ENCODE measurements around the gene INO80D.
"Not testable (repeated sequence)": the region's sequence is repeated elsewhere in the genome, so short reads cannot be mapped to it uniquely, and the experiment has no call there.

The INO80D gene

GRCh38 chr2:206082298-206082843 lies 3.6 kb downstream of the INO80D start:
- DNase-seq: no peak

- DNase-seq: no peak
Measured at GRCh38 chr2:206080927-206081326, 5.0 kb downstream of the INO80D start.

GRCh38 chr2:206079699-206080465 lies 6.1 kb downstream of the INO80D start:
- no peak for DNase-seq

- not testable (repeated sequence) for DNase-seq
Measured at GRCh38 chr2:206077879-206078278, 8.1 kb downstream of the INO80D start.

- no peak for DNase-seq
Measured at GRCh38 chr2:206075113-206075512, 10.9 kb downstream of the INO80D start.

- no peak for DNase-seq
Measured at GRCh38 chr2:206071807-206072206, 14.2 kb downstream of the INO80D start.

- DNase-seq: no peak
Measured at GRCh38 chr2:206069417-206069816, 16.6 kb downstream of the INO80D start.

- DNase-seq: no peak
Measured at GRCh38 chr2:206068207-206068606, 17.8 kb downstream of the INO80D start.

GRCh38 chr2:206064077-206064476 lies 21.9 kb downstream of the INO80D start:
- no peak for DNase-seq

GRCh38 chr2:206063635-206064034 lies 22.3 kb downstream of the INO80D start:
- DNase-seq: no peak

GRCh38 chr2:206062724-206063123 lies 23.2 kb downstream of the INO80D start:
- DNase-seq: no peak

GRCh38 chr2:206056286-206056685 lies 29.7 kb downstream of the INO80D start:
- no peak for DNase-seq

GRCh38 chr2:206054952-206055351 lies 31.0 kb downstream of the INO80D start:
- no peak for DNase-seq

GRCh38 chr2:206051912-206052311 lies 34.1 kb downstream of the INO80D start:
- DNase-seq: no peak

GRCh38 chr2:206049392-206049791 lies 36.6 kb downstream of the INO80D start:
- DNase-seq: no peak

GRCh38 chr2:206045251-206045650 lies 40.7 kb downstream of the INO80D start:
- DNase-seq: no peak

GRCh38 chr2:206040525-206040924 lies 45.4 kb downstream of the INO80D start:
- no peak for DNase-seq

- DNase-seq: not testable (repeated sequence)
Measured at GRCh38 chr2:206035393-206035792, 50.6 kb downstream of the INO80D start.

- DNase-seq: not testable (repeated sequence)
Measured at GRCh38 chr2:206033452-206033851, 52.5 kb downstream of the INO80D start.

- no peak for DNase-seq
Measured at GRCh38 chr2:206031950-206032567, 53.9 kb downstream of the INO80D start.

- DNase-seq: no peak
Measured at GRCh38 chr2:206031162-206031784, 54.7 kb downstream of the INO80D start.

GRCh38 chr2:206028101-206028500 lies 57.9 kb downstream of the INO80D start:
- no peak for DNase-seq

GRCh38 chr2:206023183-206023582 lies 62.8 kb downstream of the INO80D start:
- no peak for DNase-seq

GRCh38 chr2:206020171-206020570 lies 65.8 kb downstream of the INO80D start:
- DNase-seq: no peak

Measured in DMS79 (cell line).